Fibroblast of upper back skin (primary cell): ENCODE data around the gene GPR89A.
"Not testable (repeated sequence)": the region's sequence is repeated elsewhere in the genome, so short reads cannot be mapped to it uniquely, and the experiment has no call there.

ENCODE experiments used
- DNase-seq: peaks from one replicate; pipeline ENCODE4 v3.0.0-alpha.2; 2013

GPR89A gene

GRCh38 chr1:145607833-145608733 is at the start of gene GPR89A:
Gene GPR89A, plus strand, starts transcription at chr1:145607988. Its CDS starts 146 bp downstream, at chr1:145608134.
- DNase-seq = peak; percentile 91

- DNase-seq = not testable (repeated sequence)
Observed at GRCh38 chr1:145586820-145587219, 21.0 kb upstream of the GPR89A start.

- DNase-seq = not testable (repeated sequence)
Observed at GRCh38 chr1:145590806-145591205, 17.0 kb upstream of the GPR89A start.

- not testable (repeated sequence) for DNase-seq
Observed at GRCh38 chr1:145592347-145592746, 15.4 kb upstream of the GPR89A start.

- peak; percentile 3 for DNase-seq
Observed at GRCh38 chr1:145595421-145595820, 12.4 kb upstream of the GPR89A start.

GRCh38 chr1:145596236-145596635 is 11.6 kb upstream of the GPR89A start:
- DNase-seq = not testable (repeated sequence)

GRCh38 chr1:145599426-145599825 is 8.4 kb upstream of the GPR89A start:
- not testable (repeated sequence) for DNase-seq

- no peak for DNase-seq
Observed at GRCh38 chr1:145601593-145601992, 6.2 kb upstream of the GPR89A start.

GRCh38 chr1:145606840-145607239 is 948 bp upstream of the GPR89A start:
- DNase-seq = not testable (repeated sequence)

GRCh38 chr1:145607289-145607688 is 499 bp upstream of the GPR89A start:
- DNase-seq = not testable (repeated sequence)

- DNase-seq = not testable (repeated sequence)
Observed at GRCh38 chr1:145610744-145611143, 3.0 kb downstream of the GPR89A start.

GRCh38 chr1:145620073-145620472 is 12.3 kb downstream of the GPR89A start:
- DNase-seq = not testable (repeated sequence)

- not testable (repeated sequence) for DNase-seq
Observed at GRCh38 chr1:145622177-145622576, 14.4 kb downstream of the GPR89A start.

GRCh38 chr1:145636237-145636636 is 28.4 kb downstream of the GPR89A start:
- not testable (repeated sequence) for DNase-seq

GRCh38 chr1:145641886-145642285 is 34.1 kb downstream of the GPR89A start:
- not testable (repeated sequence) for DNase-seq

GRCh38 chr1:145643990-145644389 is 36.2 kb downstream of the GPR89A start:
- DNase-seq = not testable (repeated sequence)

GRCh38 chr1:145656245-145656943 is 48.6 kb downstream of the GPR89A start:
- DNase-seq = not testable (repeated sequence)

- not testable (repeated sequence) for DNase-seq
Observed at GRCh38 chr1:145662502-145662901, 54.7 kb downstream of the GPR89A start.

GRCh38 chr1:145665015-145665414 is 57.2 kb downstream of the GPR89A start:
- not testable (repeated sequence) for DNase-seq

GRCh38 chr1:145670995-145671745 is 63.4 kb downstream of the GPR89A start:
- DNase-seq = not testable (repeated sequence)

- DNase-seq = not testable (repeated sequence)
Observed at GRCh38 chr1:145673217-145673616, 65.4 kb downstream of the GPR89A start.

GRCh38 chr1:145684858-145685257 is 77.1 kb downstream of the GPR89A start:
- not testable (repeated sequence) for DNase-seq

GRCh38 chr1:145686078-145686477 is 78.3 kb downstream of the GPR89A start:
- not testable (repeated sequence) for DNase-seq
